Endothelial cell of umbilical vein (primary cell): Measurements from ENCODE around the gene DSCAML1. TPM values are rescaled to one million over a fixed set of nuclear protein-coding genes. Genes with fewer than 3 reads are reported as not detected.

Experiments
- BruUV-seq: library from RNA; stranded (reverse); fragments of 400-500 nt; replicated peaks from 2 replicates; lab custom pipeline; 2021; lab: Mats Ljungman, UMichigan
- CTCF ChIA-PET: fragments of 300-600, 350-600 bp; sonication (Branson Sonifier 250); formaldehyde crosslinking; loops from one replicate; lab custom pipeline; 2021; ENCODE audit warnings: antibody characterized with exemption, inconsistent platforms; lab: Charles Lee
- POLR2A ChIA-PET: fragments of 300-600, 350-600 bp; sonication (Branson Sonifier 250); formaldehyde crosslinking; loops from one replicate; lab custom pipeline; 2021; ENCODE audit warnings: antibody characterized with exemption, inconsistent platforms; lab: Charles Lee
- DNase-seq: peaks from one replicate; pipeline ENCODE4 v3.0.0-alpha.2; 2011; ENCODE audit warnings: low read depth, low spot score
- FAIRE-seq: peaks from 2 replicates; lab custom pipeline; 2011; peaks lifted over from hg19 to GRCh38; lab: Jason Lieb, UNC
- H2AFZ ChIP-seq: 2 replicates; pipeline ENCODE4 v1.6.0; 2012; ENCODE audit warnings: low read depth, low read length, control low read depth, inconsistent platforms
- H3K27ac ChIP-seq: 2 replicates; pipeline ENCODE4 v1.5.1; 2011; ENCODE audit warnings: low read depth, mild to moderate bottlenecking, control low read depth, low read length, moderate library complexity; ENCODE audit not compliant: insufficient read depth
- H3K27me3 ChIP-seq, 2 experiments: 2 replicates each; pipeline versions ENCODE4 v1.6.0 to v1.6.1; 2011; ENCODE audit warnings: low read length in 2 of 2, mixed read lengths in 1 of 2; ENCODE audit not compliant: control insufficient read depth in 2 of 2, insufficient read depth in 2 of 2
- H3K36me3 ChIP-seq, 2 experiments: 2 replicates in 1 of 2; 3 replicates in 1 of 2; pipeline ENCODE4 v1.5.1; 2011; ENCODE audit warnings: low read length in 2 of 2, mild to moderate bottlenecking in 1 of 2, moderate library complexity in 1 of 2; ENCODE audit not compliant: control insufficient read depth in 2 of 2, insufficient read depth in 2 of 2; ENCODE audit errors: extremely low read depth in 1 of 2
- H3K4me1 ChIP-seq: 3 replicates; pipeline ENCODE4 v1.5.1; 2011; ENCODE audit warnings: mild to moderate bottlenecking, low read length; ENCODE audit not compliant: control insufficient read depth, insufficient read depth; ENCODE audit errors: extremely low read depth
- H3K4me2 ChIP-seq: 2 replicates; pipeline ENCODE4 v1.6.1; 2011; ENCODE audit warnings: low read length, control low read depth, mixed read lengths; ENCODE audit not compliant: insufficient read depth
- H3K4me3 ChIP-seq, 3 experiments: fragments of 200-600 bp in 1 of 3; sonication (generic), shearing (Covaris generic) in 1 of 3; replicated peaks in 1 of 3; 2 replicates each; pipeline ENCODE4 v1.5.1; 2011 to 2016; ENCODE audit warnings: control low read depth in 3 of 3, low read length in 3 of 3, mild to moderate bottlenecking in 2 of 3, inconsistent platforms in 1 of 3, low read depth in 1 of 3, moderate library complexity in 1 of 3; ENCODE audit not compliant: insufficient read depth in 1 of 3
- H3K79me2 ChIP-seq: 2 replicates; pipeline ENCODE4 v1.6.0; 2012; ENCODE audit warnings: low read length, inconsistent platforms; ENCODE audit not compliant: control insufficient read depth, insufficient read depth
- H3K9ac ChIP-seq: replicated peaks from 2 replicates; pipeline ENCODE3; 2011; ENCODE audit warnings: low read length, control low read depth; ENCODE audit not compliant: insufficient read depth; ENCODE audit errors: extremely low read depth
- H3K9me1 ChIP-seq: replicated peaks from 3 replicates; pipeline ENCODE4 v1.6.0; 2011; ENCODE audit warnings: mild to moderate bottlenecking, low read length; ENCODE audit not compliant: control insufficient read depth, insufficient read depth; ENCODE audit errors: extremely low read depth
- H3K9me3 ChIP-seq: replicated peaks from 2 replicates; pipeline ENCODE4 v1.5.1; 2012; ENCODE audit warnings: low read length, inconsistent platforms; ENCODE audit not compliant: control insufficient read depth, insufficient read depth
- H4K20me1 ChIP-seq: replicated peaks from 2 replicates; pipeline ENCODE3; 2011; ENCODE audit warnings: mild to moderate bottlenecking, low read length; ENCODE audit not compliant: control insufficient read depth, insufficient read depth; ENCODE audit errors: extremely low read depth
- CTCF ChIP-seq, 2 donors: IDR thresholded peaks; 1 replicate in 1 of 2; 2 replicates in 1 of 2; pipeline ENCODE4 v1.5.1; 2011; ENCODE audit warnings: low read length in 2 of 2, mild to moderate bottlenecking in 2 of 2, moderate library complexity in 2 of 2, control low read depth in 1 of 2, inconsistent platforms in 1 of 2, low read depth in 1 of 2; ENCODE audit not compliant: insufficient read depth in 1 of 2; ENCODE audit errors: extremely low read depth in 1 of 2
- EZH2 ChIP-seq: IDR thresholded peaks from 2 replicates; pipeline ENCODE4 v1.6.1; 2012; ENCODE audit warnings: borderline replicate concordance, low read depth, mild to moderate bottlenecking, moderate library complexity, low read length, inconsistent platforms; ENCODE audit not compliant: severe bottlenecking
- FOS ChIP-seq: IDR thresholded peaks from 2 replicates; pipeline ENCODE4 v1.6.1; 2011; ENCODE audit warnings: mild to moderate bottlenecking, low read length, moderate library complexity, borderline replicate concordance; ENCODE audit not compliant: insufficient read depth
- GATA2 ChIP-seq: IDR thresholded peaks from 2 replicates; pipeline ENCODE4 v1.7.0; 2011; ENCODE audit warnings: low read depth, mild to moderate bottlenecking, moderate library complexity, mixed read lengths, low read length; ENCODE audit not compliant: insufficient read length, insufficient read depth
- JUN ChIP-seq: IDR thresholded peaks from 2 replicates; pipeline ENCODE4 v1.6.1; 2011; ENCODE audit warnings: borderline replicate concordance, low read depth; ENCODE audit not compliant: insufficient read length, insufficient read depth
- MAX ChIP-seq: IDR thresholded peaks from 2 replicates; pipeline ENCODE4 v1.6.1; 2011; ENCODE audit not compliant: insufficient read depth, insufficient read length
- MYC ChIP-seq: IDR thresholded peaks from one replicate; pipeline ENCODE4 v1.6.1; 2011; ENCODE audit warnings: mild to moderate bottlenecking, low read depth, low read length
- POLR2A ChIP-seq: IDR thresholded peaks from 2 replicates; pipeline ENCODE4 v1.6.1; 2012; ENCODE audit warnings: low read depth, mild to moderate bottlenecking, control low read depth, low read length
- POLR2AphosphoS5 ChIP-seq: IDR thresholded peaks from 2 replicates; pipeline ENCODE4 v1.6.1; 2012; ENCODE audit warnings: low read depth, mild to moderate bottlenecking, control low read depth, low read length, moderate library complexity; ENCODE audit not compliant: insufficient read depth
- dilution Hi-C: fragments of 300-500 bp; cut with MboI; formaldehyde crosslinking; loops from one replicate; pipeline ENCODE4 v1.15.0; 2019; ENCODE audit warnings: low sequenced_read_pairs; ENCODE audit not compliant: extremely low pct_ligation_motif_present
- intact Hi-C: fragments of 100-400 bp; cut with micrococcal nuclease; formaldehyde crosslinking; loops from one replicate; pipeline ENCODE4 v1.10.0; 2022
- polyA plus RNA-seq, 4 experiments: library from polyadenylated mRNA; depleted of rRNA in 3 of 4; stranded (reverse) in 3 of 4; unstranded in 1 of 4; fragments of >200 nt; gene quantifications; 2 replicates each; pipeline versions ENCODE4 v1.2.1 to v1.2.3, GENCODE V29; 2011 to 2012; ENCODE audit warnings: missing spikeins in 1 of 4
- total RNA-seq: library from RNA; stranded (reverse); gene quantifications from 2 replicates; pipeline ENCODE4 v1.2.3, GENCODE V29; 2021

The DSCAML1 gene
- total and polyA plus RNA-seq, 2 donors (not counting 3 experiments of a cell fraction or from before 2014, with no cell fraction given) = not detected

GRCh38 chr11:117792241-117792640 lies 4.8 kb downstream of the DSCAML1 start:
- Histone ChIP-seq H3K4me3 (no peak overlapping the region), H3K36me3 (no peaks in the 10 kb centered on the region), H3K27me3 (peaks cover 24 to 33% of the 10 kb centered on the region in 2 experiments), H3K79me2 (no peaks in the 10 kb centered on the region), H3K9me3 (no peaks in the 10 kb centered on the region), H3K9me1 (no peaks in the 10 kb centered on the region), H3K4me1 (no peaks in the 10 kb centered on the region), H3K9ac (no peak overlapping the region), H3K27ac (no peak overlapping the region), H4K20me1 (no peaks in the 10 kb centered on the region), H2AFZ (no peak overlapping the region), H3K4me2 (no peak overlapping the region)
- POLR2A ChIA-PET = no interaction called here
- CTCF ChIA-PET = interaction anchor here (1.0 to 2.1 kb wide), 3 partner anchors 16 to 261 kb away, joined by 4 to 10 read pairs (median 4); no protein-coding TSS in a partner anchor
- DNase-seq (no peak), FAIRE-seq (no peak)
- dilution Hi-C loops (no loop called here), intact Hi-C loops (no loop called here)
- BruUV-seq = no TSS peak
- no peak for TF ChIP-seq GATA2

GRCh38 chr11:117790279-117790678 lies 6.7 kb downstream of the DSCAML1 start:
- Histone ChIP-seq H3K9me1 (no peaks in the 10 kb centered on the region), H3K27ac (no peak overlapping the region), H2AFZ (no peak overlapping the region), H3K4me2 (no peak overlapping the region), H3K9ac (no peak overlapping the region), H4K20me1 (no peaks in the 10 kb centered on the region), H3K4me1 (no peaks in the 10 kb centered on the region), H3K79me2 (no peaks in the 10 kb centered on the region), H3K36me3 (no peaks in the 10 kb centered on the region), H3K27me3 (peaks cover 10 to 13% of the 10 kb centered on the region in 2 experiments), H3K9me3 (no peaks in the 10 kb centered on the region), H3K4me3 (no peak overlapping the region)
- no TSS peak for BruUV-seq
- dilution Hi-C loops (no loop called here), intact Hi-C loops (no loop called here)
- ChIA-PET POLR2A (no interaction called here), CTCF (no interaction called here)
- no peak for DNase-seq
- TF ChIP-seq POLR2AphosphoS5 = no peak
- TF ChIP-seq FOS = no peak
- TF ChIP-seq CTCF (IDR thresholded peaks at IDR 0.05; ENCODE audit: extremely low read depth in 1 of 2, insufficient read depth in 1 of 2, low read depth in 1 of 2, low read length in 2 of 2) = no peak
- no peak for TF ChIP-seq POLR2A
- TF ChIP-seq JUN = no peak
- no peak for TF ChIP-seq MAX
- no peak for TF ChIP-seq MYC
- TF ChIP-seq EZH2 = no peak
- TF ChIP-seq GATA2 = no peak
- FAIRE-seq = no peak
